Neural progenitor cell (in vitro differentiated cells): ENCODE data around the gene AVEN. TPM values are rescaled to one million over a fixed set of nuclear protein-coding genes. Genes with fewer than 3 reads are reported as not detected.
A peak's percentile ranks its signal among the peaks of the same experiment; 100 is the strongest.

ENCODE experiments used
- DNase-seq: peaks from one replicate; pipeline ENCODE4 v3.0.0-alpha.2; 2016; ENCODE audit warnings: low spot score
- H2AFZ ChIP-seq: fragments of 200-600 bp; sonication (generic); replicated peaks from 2 replicates; pipeline ENCODE4 v1.6.1; 2016; ENCODE audit warnings: antibody characterized with exemption
- H3F3A ChIP-seq: fragments of 200-600 bp; sonication (generic); 2 replicates; pipeline ENCODE4 v1.6.1; 2016; ENCODE audit warnings: antibody characterized with exemption, low read depth
- H3K27ac ChIP-seq: fragments of 200-600 bp; sonication (generic); 2 replicates; pipeline ENCODE4 v1.5.1; 2016; ENCODE audit warnings: mild to moderate bottlenecking
- H3K27me3 ChIP-seq: fragments of 200-600 bp; sonication (generic); 2 replicates; pipeline ENCODE4 v1.6.1; 2016; ENCODE audit warnings: mild to moderate bottlenecking, moderate library complexity
- H3K36me3 ChIP-seq: fragments of 200-600 bp; sonication (generic); 2 replicates; pipeline ENCODE4 v1.5.1; 2016
- H3K4me1 ChIP-seq: fragments of 200-600 bp; sonication (generic); 2 replicates; pipeline ENCODE4 v1.6.1; 2016; ENCODE audit warnings: mixed run types
- H3K4me2 ChIP-seq: fragments of 200-600 bp; sonication (generic); 2 replicates; pipeline ENCODE4 v1.6.1; 2016
- H3K4me3 ChIP-seq: fragments of 200-600 bp; sonication (generic); 2 replicates; pipeline ENCODE4 v1.5.1; 2016
- H3K79me2 ChIP-seq: fragments of 200-600 bp; sonication (generic); 2 replicates; pipeline ENCODE4 v1.6.1; 2016; ENCODE audit warnings: low read depth
- H3K9ac ChIP-seq: fragments of 200-600 bp; sonication (generic); 2 replicates; pipeline ENCODE4 v1.6.1; 2016
- H3K9me3 ChIP-seq: fragments of 200-600 bp; sonication (generic); 2 replicates; pipeline ENCODE4 v1.5.1; 2016; ENCODE audit warnings: low read depth
- H4K20me1 ChIP-seq: fragments of 200-600 bp; sonication (generic); 2 replicates; pipeline ENCODE4 v1.6.1; 2016; ENCODE audit warnings: low read depth
- H3K27ac Mint-ChIP-seq: 3 replicates; pipeline ENCODE4 v1.8.0; 2021; ENCODE audit warnings: mixed read lengths
- H3K27me3 Mint-ChIP-seq: 2 replicates; pipeline ENCODE4 v1.8.0; 2022; ENCODE audit warnings: low read depth, mild to moderate bottlenecking, inconsistent platforms, moderate library complexity, mixed read lengths; ENCODE audit not compliant: insufficient read depth
- H3K36me3 Mint-ChIP-seq: 3 replicates; pipeline ENCODE4 v1.8.0; 2021; ENCODE audit warnings: mixed read lengths
- H3K4me1 Mint-ChIP-seq: 3 replicates; pipeline ENCODE4 v1.8.0; 2021; ENCODE audit warnings: mixed read lengths
- H3K4me3 Mint-ChIP-seq: 3 replicates; pipeline ENCODE4 v1.8.0; 2021; ENCODE audit warnings: mild to moderate bottlenecking, moderate library complexity, mixed read lengths
- H3K9me3 Mint-ChIP-seq: 3 replicates; pipeline ENCODE4 v1.8.0; 2020; ENCODE audit warnings: mixed read lengths
- EZH2 ChIP-seq: fragments of 200-600 bp; sonication (generic); IDR thresholded peaks from 2 replicates; pipeline ENCODE4 v1.6.1; 2017; ENCODE audit warnings: antibody characterized with exemption, mild to moderate bottlenecking, moderate library complexity
- EZH2phosphoT487 ChIP-seq: fragments of 200-600 bp; sonication (generic); IDR thresholded peaks from 2 replicates; pipeline ENCODE4 v1.6.1; 2017; ENCODE audit warnings: antibody characterized with exemption
- total RNA-seq: library from RNA; depleted of rRNA; stranded (reverse); fragments of >200 nt; gene quantifications from 2 replicates; pipeline ENCODE4 v1.2.3, GENCODE V29; 2015; ENCODE audit warnings: low replicate concordance
- TF ChIP-seq, protein P1 (sequence below): fragments of 200-600 bp; sonication (generic); IDR thresholded peaks from 2 replicates; pipeline ENCODE4 v1.5.1; 2017; ENCODE audit warnings: antibody characterized with exemption, mild to moderate bottlenecking

AVEN gene
- total RNA-seq, 1 donor from 2014 or later: 21.9 TPM

DNA sequence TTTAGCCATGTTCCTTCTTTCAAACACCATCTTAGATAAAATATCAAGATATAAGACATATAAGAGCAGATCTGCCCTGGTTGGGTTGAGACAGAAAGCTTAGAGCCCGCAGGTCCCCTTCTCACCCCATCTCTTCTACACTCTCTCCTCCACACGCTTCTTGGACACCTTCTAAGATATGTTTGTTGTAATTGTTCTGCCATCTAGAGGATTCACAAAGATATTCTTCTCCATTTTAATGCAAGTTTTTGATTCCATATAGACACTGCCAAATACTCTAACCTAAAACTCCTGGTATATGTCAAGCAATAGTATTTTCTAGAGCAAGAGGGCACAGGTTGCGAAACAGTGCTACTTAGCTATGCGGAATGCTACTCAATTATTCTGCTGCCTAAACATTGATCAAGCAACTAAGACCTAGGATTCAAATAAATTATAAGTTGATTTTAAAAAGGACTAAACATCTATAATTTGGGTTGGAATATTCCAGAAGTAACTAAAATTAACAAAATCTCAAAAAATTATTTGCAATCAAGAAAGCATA is 63.9 kb downstream of the AVEN start:
- no peaks in the 10 kb centered on the region for H3K27me3 Mint-ChIP-seq
- Histone ChIP-seq H3K4me3 (no peak overlapping the region), H3K27me3 (no peaks in the 10 kb centered on the region), H3K36me3 (no peaks in the 10 kb centered on the region), H3F3A (no peaks in the 10 kb centered on the region), H2AFZ (no peak overlapping the region), H3K4me1 (peaks cover 12% of the 10 kb centered on the region), H3K9me3 (no peaks in the 10 kb centered on the region), H3K4me2 (no peak overlapping the region), H4K20me1 (no peaks in the 10 kb centered on the region), H3K9ac (no peak overlapping the region), H3K27ac (no peak overlapping the region), H3K79me2 (no peaks in the 10 kb centered on the region)
- no peak overlapping the region for H3K27ac Mint-ChIP-seq
- DNase-seq: no peak
- TF ChIP-seq, protein P1, sequence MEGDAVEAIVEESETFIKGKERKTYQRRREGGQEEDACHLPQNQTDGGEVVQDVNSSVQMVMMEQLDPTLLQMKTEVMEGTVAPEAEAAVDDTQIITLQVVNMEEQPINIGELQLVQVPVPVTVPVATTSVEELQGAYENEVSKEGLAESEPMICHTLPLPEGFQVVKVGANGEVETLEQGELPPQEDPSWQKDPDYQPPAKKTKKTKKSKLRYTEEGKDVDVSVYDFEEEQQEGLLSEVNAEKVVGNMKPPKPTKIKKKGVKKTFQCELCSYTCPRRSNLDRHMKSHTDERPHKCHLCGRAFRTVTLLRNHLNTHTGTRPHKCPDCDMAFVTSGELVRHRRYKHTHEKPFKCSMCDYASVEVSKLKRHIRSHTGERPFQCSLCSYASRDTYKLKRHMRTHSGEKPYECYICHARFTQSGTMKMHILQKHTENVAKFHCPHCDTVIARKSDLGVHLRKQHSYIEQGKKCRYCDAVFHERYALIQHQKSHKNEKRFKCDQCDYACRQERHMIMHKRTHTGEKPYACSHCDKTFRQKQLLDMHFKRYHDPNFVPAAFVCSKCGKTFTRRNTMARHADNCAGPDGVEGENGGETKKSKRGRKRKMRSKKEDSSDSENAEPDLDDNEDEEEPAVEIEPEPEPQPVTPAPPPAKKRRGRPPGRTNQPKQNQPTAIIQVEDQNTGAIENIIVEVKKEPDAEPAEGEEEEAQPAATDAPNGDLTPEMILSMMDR: no peak
- TF ChIP-seq EZH2phosphoT487 (no peak), EZH2 (no peak)
- peaks cover 7% of the 10 kb centered on the region for H3K4me1 Mint-ChIP-seq
- H3K9me3 Mint-ChIP-seq: no peaks in the 10 kb centered on the region
- no peak overlapping the region for H3K4me3 Mint-ChIP-seq
- H3K36me3 Mint-ChIP-seq: no peaks in the 10 kb centered on the region

DNA sequence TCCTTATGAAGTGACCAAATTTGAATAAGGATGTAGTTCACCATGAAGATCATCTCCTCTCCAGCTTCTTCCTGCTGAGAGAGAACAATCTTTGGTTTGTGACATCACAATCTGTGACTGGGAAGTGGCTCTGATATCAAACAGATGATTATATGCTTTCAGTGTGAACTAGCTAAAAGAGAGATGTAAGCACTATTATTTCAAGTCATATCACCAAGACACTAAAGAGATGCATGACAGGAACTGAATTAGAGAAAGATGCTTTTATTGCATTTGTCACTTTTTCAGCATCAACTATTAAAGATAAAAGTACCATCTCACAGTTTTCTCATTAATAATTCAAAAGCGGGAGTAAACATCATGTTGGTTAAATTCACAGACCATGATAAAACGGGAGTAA is 67.2 kb downstream of the AVEN start:
- H3K9ac ChIP-seq: no peak overlapping the region
- no peaks in the 10 kb centered on the region for H3K9me3 ChIP-seq
- H4K20me1 ChIP-seq: no peaks in the 10 kb centered on the region
- peaks cover 25% of the 10 kb centered on the region for H3K4me1 ChIP-seq
- peaks cover 20% of the 10 kb centered on the region for H3K4me1 Mint-ChIP-seq
- no peak for DNase-seq
- peaks cover 8% of the 10 kb centered on the region for H3F3A ChIP-seq
- H3K4me3 Mint-ChIP-seq: no peak overlapping the region
- no peak overlapping the region for H2AFZ ChIP-seq
- no peak overlapping the region for H3K27ac Mint-ChIP-seq
- H3K27ac ChIP-seq: no peak overlapping the region
- no peaks in the 10 kb centered on the region for H3K9me3 Mint-ChIP-seq
- no peaks in the 10 kb centered on the region for H3K27me3 Mint-ChIP-seq
- no peaks in the 10 kb centered on the region for H3K27me3 ChIP-seq
- no peak overlapping the region for H3K4me3 ChIP-seq
- no peaks in the 10 kb centered on the region for H3K36me3 Mint-ChIP-seq
- TF ChIP-seq EZH2phosphoT487: no peak
- TF ChIP-seq, protein P1: no peak
- TF ChIP-seq EZH2: no peak
- no peaks in the 10 kb centered on the region for H3K79me2 ChIP-seq
- no peaks in the 10 kb centered on the region for H3K36me3 ChIP-seq
- H3K4me2 ChIP-seq: no peak overlapping the region

DNA sequence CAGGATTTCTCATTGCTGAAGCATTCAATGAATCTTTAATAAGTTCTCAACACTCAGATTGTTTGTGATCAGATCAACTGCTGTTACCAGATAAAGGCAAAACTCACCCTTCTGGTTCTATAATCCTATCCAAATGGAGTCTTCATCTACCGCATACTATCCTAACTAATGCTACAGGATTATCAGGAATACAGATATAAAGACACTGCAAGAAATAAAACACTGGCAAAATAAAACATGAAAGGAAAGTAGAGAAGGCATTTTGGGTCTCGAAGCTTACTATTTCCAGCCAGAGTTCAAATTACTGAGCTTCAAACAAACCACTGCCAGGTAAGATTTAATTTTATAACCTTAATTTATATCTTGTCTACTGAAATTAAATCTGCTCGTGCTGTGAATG is 70.2 kb downstream of the AVEN start:
- Mint-ChIP-seq H3K9me3 (no peaks in the 10 kb centered on the region), H3K27me3 (no peaks in the 10 kb centered on the region), H3K4me3 (no peak overlapping the region), H3K4me1 (peaks cover 20% of the 10 kb centered on the region), H3K27ac (no peak overlapping the region), H3K36me3 (no peaks in the 10 kb centered on the region)
- Histone ChIP-seq H3K9me3 (no peaks in the 10 kb centered on the region), H3K27me3 (no peaks in the 10 kb centered on the region), H3K9ac (no peak overlapping the region), H3K27ac (no peak overlapping the region), H3K79me2 (no peaks in the 10 kb centered on the region), H3K36me3 (no peaks in the 10 kb centered on the region), H3K4me1 (peaks cover 25% of the 10 kb centered on the region), H3K4me2 (no peak overlapping the region), H3K4me3 (no peak overlapping the region), H2AFZ (peak overlapping the region; percentile 3), H4K20me1 (no peaks in the 10 kb centered on the region), H3F3A (peaks cover 8% of the 10 kb centered on the region)
- TF ChIP-seq EZH2: no peak
- no peak for TF ChIP-seq EZH2phosphoT487
- TF ChIP-seq, protein P1: no peak
- DNase-seq: no peak
